ENCODE results near the gene RIC1. TPM values are rescaled to one million over a fixed set of nuclear protein-coding genes. Genes with fewer than 3 reads are reported as not detected.

RIC1 gene
- total and polyA plus RNA-seq, 2 of the 8 experiments (the other 6 are each of a cell fraction or from before 2014, with no cell fraction given) = 10.7 to 24.5 TPM

- CTCF ChIA-PET (ENCODE audit: partially characterized antibody) = interaction anchor here (0.6 to 1.7 kb wide), 11 partner anchors 13 to 1875 kb away, joined by 3 to 7 read pairs (median 4); no protein-coding TSS in a partner anchor
- no peak for FAIRE-seq
- no peak overlapping the region for H3K4me3 ChIP-seq (ENCODE audit: extremely low read depth in 1 of 4, insufficient read depth in 2 of 4, low read depth in 3 of 4, low read length in 4 of 4)
- TF ChIP-seq MAFK (IDR thresholded peaks at IDR 0.05; ENCODE audit: low read depth, low read length) (no peak), EZH2 (IDR thresholded peaks at IDR 0.05; ENCODE audit: low read depth, low read length, severe bottlenecking) (no peak), TEAD4 (IDR thresholded peaks at IDR 0.05; ENCODE audit: low read depth, low read length) (no peak), SIRT6 (IDR thresholded peaks at IDR 0.05; ENCODE audit: low read length) (no peak), EGR1 (IDR thresholded peaks at IDR 0.05; ENCODE audit: borderline replicate concordance, low read depth, low read length) (no peak), PHF8 (conservative IDR thresholded peaks at IDR 0.05; ENCODE audit: low read depth, low read length) (no peak), CHD1 (IDR thresholded peaks at IDR 0.05; ENCODE audit: low read depth, low read length) (no peak), TBP (IDR thresholded peaks at IDR 0.05; ENCODE audit: low read depth, low read length) (no peak), RAD21 (IDR thresholded peaks at IDR 0.05 in 1 of 2, conservative IDR thresholded peaks at IDR 0.05 in 1 of 2; ENCODE audit: low read depth in 2 of 2, low read length in 2 of 2) (no peak), CEBPB (IDR thresholded peaks at IDR 0.05; ENCODE audit: low read depth, low read length) (no peak), CBX8 (IDR thresholded peaks at IDR 0.05; ENCODE audit: borderline replicate concordance, low read depth, low read length) (no peak), MAX (IDR thresholded peaks at IDR 0.05) (no peak), RXRA (IDR thresholded peaks at IDR 0.05; ENCODE audit: insufficient read depth, low read depth, low read length) (no peak), BRCA1 (IDR thresholded peaks at IDR 0.05; ENCODE audit: low read depth, low read length) (no peak), KDM4A (IDR thresholded peaks at IDR 0.05; ENCODE audit: low read depth, low read length, severe bottlenecking) (no peak)
These were observed 169.7 kb downstream of the RIC1 start for GRCh38 chr9:5798581-5798980.

More at GRCh38 chr9:5798581-5798980, 169.7 kb downstream of the RIC1 start:
- H3K4me2 ChIP-seq (ENCODE audit: insufficient read depth in 1 of 2, low read depth in 2 of 2, low read length in 2 of 2) = no peak overlapping the region
- no peak overlapping the region for H2AK5ac ChIP-seq (ENCODE audit: low read depth, low read length)
- H3K79me1 ChIP-seq (ENCODE audit: low read depth, low read length) = no peaks in the 10 kb centered on the region
- no peak overlapping the region for H3K27ac ChIP-seq (ENCODE audit: low read depth, low read length)
- no peak overlapping the region for H4K5ac ChIP-seq (ENCODE audit: insufficient read length, low read depth, low read length)
- H3K79me2 ChIP-seq (ENCODE audit: control insufficient read depth in 1 of 2, insufficient read depth in 2 of 2, low read length in 2 of 2) = no peaks in the 10 kb centered on the region
- WGBS, 2 experiments (ENCODE audit: extremely low coverage in 1 of 2, insufficient coverage in 1 of 2, insufficient read length in 1 of 2, insufficient replicate concordance in 2 of 2, low coverage in 1 of 2, low lambda C conversion rate in 2 of 2, missing lambda C conversion rate in 1 of 2) = 89% methylated on average over 2 of the region's 2 CpGs; no CpG with 5 or more reads in 1 of the 2 experiments
- no peak overlapping the region for H3K23ac ChIP-seq (ENCODE audit: insufficient read length)
- no peak overlapping the region for H2BK120ac ChIP-seq (replicated peaks; ENCODE audit: low read depth, low read length)
- H3K9me3 ChIP-seq (ENCODE audit: insufficient read depth in 2 of 2, low read depth in 1 of 2, low read length in 1 of 2) = no peaks in the 10 kb centered on the region
- H2AFZ ChIP-seq (ENCODE audit: low read length) = no peak overlapping the region
- H2BK5ac ChIP-seq (ENCODE audit: low read depth, low read length) = no peak overlapping the region
- H3K18ac ChIP-seq (ENCODE audit: extremely low read depth, low read length) = no peak overlapping the region
- no peak overlapping the region for H2BK15ac ChIP-seq (ENCODE audit: low read length)
- H3K56ac ChIP-seq (replicated peaks; ENCODE audit: insufficient read length, low read depth, low read length) = no peak overlapping the region
- DNase-seq (ENCODE audit: low read depth in 1 of 2, low spot score in 2 of 2) = no peak
- no peak overlapping the region for H2BK20ac ChIP-seq (ENCODE audit: low read length)
- no peaks in the 10 kb centered on the region for H3K27me3 ChIP-seq (replicated peaks in 1 of 4; ENCODE audit: control insufficient read depth in 3 of 4, extremely low read depth in 1 of 4, insufficient read depth in 3 of 4, low read length in 3 of 4)
- H3K23me2 ChIP-seq (ENCODE audit: low read depth, low read length) = no peaks in the 10 kb centered on the region
- H4K8ac ChIP-seq (ENCODE audit: extremely low read depth, insufficient read depth, low read length) = no peak overlapping the region
- H3K9ac ChIP-seq (replicated peaks in 1 of 4; ENCODE audit: extremely low read depth in 1 of 4, low read depth in 3 of 4, low read length in 3 of 4) = no peak overlapping the region
- H3K36me3 ChIP-seq (ENCODE audit: control insufficient read depth in 2 of 4, insufficient read depth in 4 of 4, low read length in 3 of 4) = peaks cover 0 to 3% (median 0%) of the 10 kb centered on the region in 4 experiments; a peak in 2 of 8 replicates
- no peak overlapping the region for H3K14ac ChIP-seq (ENCODE audit: insufficient read length)
- H3K4ac ChIP-seq (replicated peaks; ENCODE audit: insufficient read length, low read depth, low read length) = no peak overlapping the region
- POLR2A ChIA-PET (ENCODE audit: partially characterized antibody) = no interaction called here
- H4K91ac ChIP-seq (replicated peaks; ENCODE audit: insufficient read length, low read length) = no peak overlapping the region
- H2BK12ac ChIP-seq (ENCODE audit: low read depth, low read length) = no peak overlapping the region
- no peaks in the 10 kb centered on the region for H3K4me1 ChIP-seq (replicated peaks in 1 of 4; ENCODE audit: control insufficient read depth in 3 of 4, insufficient read depth in 4 of 4, low read length in 3 of 4)
- H4K20me1 ChIP-seq (replicated peaks in 1 of 2; ENCODE audit: control insufficient read depth in 1 of 2, insufficient read depth in 2 of 2, low read length in 2 of 2) = no peaks in the 10 kb centered on the region
